Heart left ventricle (tissue), 16 donors: ENCODE data around the gene DCTD. TPM values are rescaled to one million over a fixed set of nuclear protein-coding genes. Genes with fewer than 3 reads are reported as not detected.

Experiments
- ATAC-seq, 4 donors: fragments of 200-7000 bp; cut with Tn5 transposase; one replicate each; pipeline ENCODE4 v1.9.1; 2020 to 2022; ENCODE audit warnings: moderate library complexity in 4 of 4, mild to moderate bottlenecking in 3 of 4, moderate number of reproducible peaks in 1 of 4
- DNase-seq, 5 donors: peaks; one replicate each; pipeline ENCODE4 v3.0.0-alpha.2; 2020
- H3K27ac ChIP-seq, 12 donors: fragments of 200-600 bp; sonication (generic) in 4 of 12; one replicate each; pipeline versions ENCODE4 v1.5.0 to v1.8.0; 2016 to 2022; ENCODE audit warnings: mild to moderate bottlenecking in 2 of 12
- H3K27me3 ChIP-seq, 9 donors: fragments of 200-600 bp; sonication (generic) in 2 of 9; one replicate each; pipeline versions ENCODE4 v1.5.1 to v1.8.0; 2016 to 2022; ENCODE audit warnings: mild to moderate bottlenecking in 3 of 9
- H3K36me3 ChIP-seq, 9 donors: fragments of 200-600 bp; sonication (generic) in 2 of 9; one replicate each; pipeline versions ENCODE4 v1.5.0 to v1.8.0; 2018 to 2022; ENCODE audit warnings: mild to moderate bottlenecking in 2 of 9
- H3K4me1 ChIP-seq, 12 donors: fragments of 200-600 bp; sonication (generic) in 4 of 12; one replicate each; pipeline versions ENCODE4 v1.5.0 to v1.8.0; 2016 to 2022; ENCODE audit warnings: mild to moderate bottlenecking in 3 of 12
- H3K4me3 ChIP-seq, 12 donors: fragments of 200-600 bp; sonication (generic) in 4 of 12; one replicate each; pipeline versions ENCODE4 v1.5.0 to v1.8.0; 2017 to 2022; ENCODE audit warnings: mild to moderate bottlenecking in 9 of 12, moderate library complexity in 4 of 12
- H3K9me3 ChIP-seq, 12 donors: fragments of 200-600 bp; sonication (generic) in 4 of 12; one replicate each; pipeline versions ENCODE4 v1.5.0 to v1.8.0; 2016 to 2022; ENCODE audit warnings: mild to moderate bottlenecking in 1 of 12
- POLR2A ChIP-seq, 2 donors: fragments of 450-650 bp; IDR thresholded peaks; one replicate each; pipeline ENCODE4 v1.6.1; 2017; ENCODE audit warnings: antibody characterized with exemption in 2 of 2, mild to moderate bottlenecking in 2 of 2, moderate library complexity in 2 of 2
- WGBS, 4 donors: extraction: QIAGEN DNeasy Blood & Tissue Kit in 2 of 4; methylation state at CpG; one replicate each; pipeline versions ENCODE4 v1.1.5 to v1.1.7; 2013 to 2018; 5-methylcytosine and 5-hydroxymethylcytosine counted together
- intact Hi-C, 10 donors: fragments of 100-400 bp; cut with DNase I; formaldehyde crosslinking; loops; one replicate each; pipeline versions ENCODE4 v1.11.1 to v1.14.2; 2022
- polyA plus RNA-seq, 2 donors: library from polyadenylated mRNA; stranded (reverse); fragments of 200-250 nt; gene quantifications; one replicate each; pipeline ENCODE4 v1.2.3, GENCODE V29; 2013
- total RNA-seq, 9 donors: library from RNA; depleted of rRNA in 2 of 9; stranded (reverse); fragments of >200 nt in 2 of 9; fragmentation: NEBNext Ultra II Directional in 3 of 9; extraction: Animal tissue kit (Norgen Biotek cat#: 25700) in 3 of 9; gene quantifications; one replicate each; pipeline versions ENCODE4 v1.1.0 to v1.2.4, GENCODE V29; 2016 to 2023
- TF ChIP-seq, protein P1 (sequence below), 12 donors: fragments of 200-600 bp; sonication (generic) in 4 of 12; IDR thresholded peaks; one replicate each; pipeline versions ENCODE4 v1.5.0 to v1.8.0; 2018 to 2022; ENCODE audit warnings: antibody characterized with exemption in 12 of 12, mild to moderate bottlenecking in 5 of 12
- donor health status: ischemic (EF 13 %, LVEDD 7.1; RV severe dilation, severe dysfunction).
- donor health status: healthy with polysubstance abuse.
- donor health status: DM: no; HTN: yes; CAD: no.
- donor health status: DM: no; HTN: no; CAD: no.
- donor health status: ischemic (EF 25% LVEDD 6.9; RV normal size, moderate dysfunction).
- donor health status: ischemic (EF 25% LVEDD 5.7; RV mildly dilated, moderate dysfunction).
- donor health status: healthy.
- donor health status: DM: yes; HTN: yes; CAD: no.
- donor health status: ischemic (EF 35%, LVEDD 5.7; RV mildly dilated, moderate dysfunction).
- donor health status: nonischemic (EF 11% LVEDD 7.7; RV severe dilation, severe dysfunction).
- donor health status: DM: yes; HTN: yes; CAD: no.
- donor health status: PGD.
- donor health status: ischemic (EF 29% LVEDD 5.4; RV normal size, mild dysfunction).
- donor health status: nonischemic (EF 23%, LVEDD 6.1; RV moderate dilation, normal function).

The DCTD gene
- total and polyA plus RNA-seq, 11 donors, result 16.1 to 55.7 (median 41.2) TPM

DNA sequence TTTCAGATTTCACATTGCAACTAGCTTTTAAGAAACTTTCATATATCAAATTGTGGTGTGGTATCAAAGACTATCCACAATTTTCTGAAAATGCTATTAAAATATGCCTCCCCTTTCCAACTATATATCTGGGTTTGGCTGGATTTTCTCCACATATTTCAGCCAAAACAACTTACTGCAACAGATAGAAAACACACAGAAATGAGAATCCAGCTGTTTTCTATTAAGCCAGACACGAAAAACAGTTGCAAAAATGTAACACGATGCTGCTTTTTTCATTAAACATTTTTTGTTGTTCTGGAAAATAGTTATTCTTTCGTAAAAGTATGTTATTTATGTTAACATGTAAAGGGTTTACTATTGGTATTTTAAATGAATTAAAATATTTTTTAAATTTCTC is 33.1 kb downstream of the DCTD start:
- no peak overlapping the region for H3K27ac ChIP-seq
- 74 to 85% (median 79%) methylated on average over 3 of the region's 3 CpGs for WGBS, 4 donors
- H3K4me3 ChIP-seq, result no peak overlapping the region
- no peak for DNase-seq
- intact Hi-C loops, result no loop called here
- H3K9me3 ChIP-seq, result peaks cover 0 to 11% (median 3%) of the 10 kb centered on the region in 12 donors
- peaks cover 0 to 51% (median 26%) of the 10 kb centered on the region in 9 donors for H3K36me3 ChIP-seq
- H3K4me1 ChIP-seq, result peaks cover 0 to 11% (median 6%) of the 10 kb centered on the region in 12 donors
- H3K27me3 ChIP-seq, result no peaks in the 10 kb centered on the region
- TF ChIP-seq, protein P1, sequence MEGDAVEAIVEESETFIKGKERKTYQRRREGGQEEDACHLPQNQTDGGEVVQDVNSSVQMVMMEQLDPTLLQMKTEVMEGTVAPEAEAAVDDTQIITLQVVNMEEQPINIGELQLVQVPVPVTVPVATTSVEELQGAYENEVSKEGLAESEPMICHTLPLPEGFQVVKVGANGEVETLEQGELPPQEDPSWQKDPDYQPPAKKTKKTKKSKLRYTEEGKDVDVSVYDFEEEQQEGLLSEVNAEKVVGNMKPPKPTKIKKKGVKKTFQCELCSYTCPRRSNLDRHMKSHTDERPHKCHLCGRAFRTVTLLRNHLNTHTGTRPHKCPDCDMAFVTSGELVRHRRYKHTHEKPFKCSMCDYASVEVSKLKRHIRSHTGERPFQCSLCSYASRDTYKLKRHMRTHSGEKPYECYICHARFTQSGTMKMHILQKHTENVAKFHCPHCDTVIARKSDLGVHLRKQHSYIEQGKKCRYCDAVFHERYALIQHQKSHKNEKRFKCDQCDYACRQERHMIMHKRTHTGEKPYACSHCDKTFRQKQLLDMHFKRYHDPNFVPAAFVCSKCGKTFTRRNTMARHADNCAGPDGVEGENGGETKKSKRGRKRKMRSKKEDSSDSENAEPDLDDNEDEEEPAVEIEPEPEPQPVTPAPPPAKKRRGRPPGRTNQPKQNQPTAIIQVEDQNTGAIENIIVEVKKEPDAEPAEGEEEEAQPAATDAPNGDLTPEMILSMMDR (IDR thresholded peaks at IDR 0.05), result no peak
- no peak for TF ChIP-seq POLR2A (IDR thresholded peaks at IDR 0.05)
- no peak for ATAC-seq

DNA sequence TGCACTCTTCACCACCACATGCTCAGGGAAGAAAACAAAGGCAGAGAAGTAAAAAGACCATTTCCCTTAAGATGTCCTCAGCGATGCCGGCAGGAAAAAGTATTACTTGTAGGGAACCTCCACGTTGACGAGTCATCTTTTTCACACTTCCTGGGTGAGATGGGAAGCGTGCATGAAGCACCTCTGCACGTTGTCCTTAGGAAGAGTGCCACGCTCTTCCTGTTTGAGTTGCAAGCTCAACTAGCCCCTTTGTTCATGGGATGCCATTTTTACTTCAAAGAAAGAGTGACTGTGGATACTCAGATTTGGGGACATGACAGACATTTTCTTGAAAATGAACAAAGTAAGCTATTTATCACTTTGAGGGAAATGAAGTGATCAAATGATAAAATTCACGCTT is 33.8 kb downstream of the DCTD start:
- ATAC-seq, result no peak
- Histone ChIP-seq H3K4me3 (no peak overlapping the region), H3K9me3 (peaks cover 0 to 11% (median 3%) of the 10 kb centered on the region in 12 donors), H3K27ac (no peak overlapping the region), H3K36me3 (peaks cover 0 to 45% (median 19%) of the 10 kb centered on the region in 9 donors), H3K27me3 (no peaks in the 10 kb centered on the region), H3K4me1 (peaks cover 0 to 11% (median 6%) of the 10 kb centered on the region in 12 donors)
- no peak for DNase-seq
- intact Hi-C loops, result no loop called here
- 89 to 94% (median 92%) methylated on average over 8 of the region's 8 CpGs for WGBS, 4 donors
- TF ChIP-seq POLR2A (IDR thresholded peaks at IDR 0.05), result no peak
- TF ChIP-seq, protein P1 (IDR thresholded peaks at IDR 0.05), result no peak

DNA sequence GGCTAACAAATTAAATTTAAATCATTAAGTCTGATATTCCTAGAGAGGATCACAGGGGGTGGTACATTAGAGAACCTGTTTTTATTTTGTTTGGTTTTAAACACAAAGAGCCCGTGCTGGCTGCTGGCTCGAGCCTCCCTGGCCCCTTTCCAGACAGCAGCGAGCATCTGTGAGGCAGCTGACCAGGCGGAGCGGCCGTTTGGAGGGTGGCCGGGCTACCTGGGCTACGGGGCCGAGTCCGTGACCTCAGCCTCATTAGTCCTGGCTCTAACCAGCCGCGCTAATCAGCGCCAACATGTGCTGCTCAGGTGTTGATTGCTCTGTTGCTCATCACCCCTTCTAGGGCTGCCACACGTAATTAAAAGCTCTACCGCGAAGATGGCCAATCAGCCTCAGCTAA is 35.3 kb downstream of the DCTD start:
- 36 to 54% (median 50%) methylated on average over 16 of the region's 16 CpGs for WGBS, 4 donors
- intact Hi-C loops, result no loop called here
- ATAC-seq (peak in 2 of 4 donors; percentile 18 to 42), DNase-seq (peak in 2 of 5 donors; percentile 31 to 57)
- peaks cover 0 to 33% (median 8%) of the 10 kb centered on the region in 9 donors for H3K36me3 ChIP-seq
- H3K27me3 ChIP-seq, result no peaks in the 10 kb centered on the region
- no peak overlapping the region for H3K27ac ChIP-seq
- TF ChIP-seq POLR2A (IDR thresholded peaks at IDR 0.05), result no peak
- TF ChIP-seq, protein P1 (IDR thresholded peaks at IDR 0.05), result no peak
- H3K4me1 ChIP-seq, result peaks cover 0 to 11% (median 6%) of the 10 kb centered on the region in 12 donors
- H3K4me3 ChIP-seq, result no peak overlapping the region
- H3K9me3 ChIP-seq, result peaks cover 0 to 11% (median 3%) of the 10 kb centered on the region in 12 donors

DNA sequence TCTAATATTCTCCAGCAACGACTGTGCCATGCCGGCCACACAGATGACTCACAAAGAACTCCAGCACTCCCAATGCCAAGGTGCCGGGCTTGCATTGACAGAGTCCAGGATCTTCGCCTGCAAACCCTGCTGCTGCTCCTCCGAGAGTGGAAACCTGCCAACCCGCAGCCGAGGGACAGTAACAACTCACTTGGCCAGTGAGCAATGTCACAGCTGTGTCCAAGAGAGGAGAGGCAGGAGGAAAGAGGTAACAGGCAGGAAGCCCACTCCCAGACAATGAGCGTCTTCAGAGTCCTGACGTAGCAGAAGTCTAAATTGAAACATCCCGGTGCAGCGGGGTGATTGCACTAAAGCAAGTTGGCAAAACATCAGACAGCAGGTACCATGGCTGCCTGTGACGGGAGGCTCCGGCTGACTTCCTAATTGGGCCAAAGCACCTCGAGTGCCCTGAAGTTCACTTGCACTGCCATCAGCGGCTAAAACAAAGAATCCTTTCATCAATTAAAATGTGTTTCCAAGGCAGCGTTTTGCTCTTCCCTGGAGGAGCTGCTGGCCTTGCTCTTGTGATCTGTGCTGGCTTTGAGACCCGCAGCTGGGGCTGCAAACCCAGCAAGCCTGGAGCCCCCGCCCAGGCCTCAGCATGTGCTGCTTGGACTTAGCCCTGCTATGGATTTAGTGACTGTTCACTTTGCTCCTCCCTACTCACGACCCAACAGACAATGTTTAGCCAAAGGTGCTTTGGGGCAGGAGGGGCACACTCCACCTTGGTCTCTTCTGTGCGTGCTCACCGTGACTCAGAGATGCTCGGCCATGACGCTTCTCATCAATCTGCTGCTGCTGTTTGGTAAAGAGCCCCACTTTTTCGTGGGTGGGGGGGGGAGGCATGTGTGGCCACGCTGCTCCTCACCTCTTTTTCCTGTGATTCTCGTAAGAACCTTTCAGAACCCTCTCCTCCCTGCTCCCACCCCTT is 36.5 kb downstream of the DCTD start:
- DNase-seq (peak; percentile 44 to 77 (median 71)), ATAC-seq (peak; percentile 59 to 86 (median 74))
- peak overlapping the region in 5 of 12 donors; percentile 18 to 26 (median 24) for H3K4me3 ChIP-seq
- 35 to 50% (median 48%) methylated on average over 23 to 26 of the region's 26 CpGs for WGBS, 4 donors
- peaks cover 0 to 27% (median 3%) of the 10 kb centered on the region in 9 donors for H3K36me3 ChIP-seq
- peaks cover 0 to 11% (median 3%) of the 10 kb centered on the region in 12 donors for H3K9me3 ChIP-seq
- no peaks in the 10 kb centered on the region for H3K27me3 ChIP-seq
- H3K27ac ChIP-seq, result peak overlapping the region in 1 of 12 donors; percentile 18
- TF ChIP-seq, protein P1 (IDR thresholded peaks at IDR 0.05), result no peak
- TF ChIP-seq POLR2A (IDR thresholded peaks at IDR 0.05), result no peak
- intact Hi-C loops, result no loop called here
- peaks cover 0 to 11% (median 6%) of the 10 kb centered on the region in 12 donors for H3K4me1 ChIP-seq
